Measurements from ENCODE around the gene OSBP2. TPM values are rescaled to one million over a fixed set of nuclear protein-coding genes. Genes with fewer than 3 reads are reported as not detected.

The OSBP2 gene
- total and polyA plus RNA-seq, 3 donors from 2014 or later = 39.5 to 68.0 (median 45.4) TPM

GRCh38 chr22:30876221-30876751 is 181.6 kb downstream of the OSBP2 start:
- WGBS, 2 donors = 91 to 95% methylated on average over 9 of the region's 9 CpGs
- H3K27me3 ChIP-seq = no peaks in the 10 kb centered on the region
- H3K27ac ChIP-seq = no peak overlapping the region
- intact Hi-C loops (cut with DNase I; ENCODE audit: low total_unique reads) = no loop called here
- no peak for DNase-seq
- no peaks in the 10 kb centered on the region for H3K36me3 ChIP-seq (ENCODE audit: low read depth, missing control alignments)
- TF ChIP-seq POLR2A (IDR thresholded peaks at IDR 0.05) (no peak), CTCF (IDR thresholded peaks at IDR 0.05) (no peak)
- H3K4me1 ChIP-seq = peaks cover 3% of the 10 kb centered on the region
- no peaks in the 10 kb centered on the region for H3K9me3 ChIP-seq
- no peak overlapping the region for H3K4me3 ChIP-seq

- peak; percentile 63 for DNase-seq
- Histone ChIP-seq H3K27ac (no peak overlapping the region), H3K4me1 (peaks cover 11% of the 10 kb centered on the region), H3K9me3 (no peaks in the 10 kb centered on the region), H3K4me3 (no peak overlapping the region), H3K27me3 (no peaks in the 10 kb centered on the region), H3K36me3 (ENCODE audit: low read depth, missing control alignments) (no peaks in the 10 kb centered on the region)
- 51 to 55% methylated on average over 9 of the region's 9 CpGs for WGBS, 2 donors
- no peak for TF ChIP-seq CTCF (IDR thresholded peaks at IDR 0.05)
- TF ChIP-seq POLR2A (IDR thresholded peaks at IDR 0.05) = no peak
- intact Hi-C loops (cut with DNase I; ENCODE audit: low total_unique reads) = no loop called here
Measured at GRCh38 chr22:30876915-30877553, 182.4 kb downstream of the OSBP2 start.

- no peaks in the 10 kb centered on the region for H3K36me3 ChIP-seq (ENCODE audit: low read depth, missing control alignments)
- no peak overlapping the region for H3K27ac ChIP-seq
- no peak overlapping the region for H3K4me3 ChIP-seq
- H3K4me1 ChIP-seq = peaks cover 11% of the 10 kb centered on the region
- intact Hi-C loops (cut with DNase I; ENCODE audit: low total_unique reads) = no loop called here
- TF ChIP-seq POLR2A (IDR thresholded peaks at IDR 0.05) (no peak), CTCF (IDR thresholded peaks at IDR 0.05) (no peak)
- DNase-seq = no peak
- no peaks in the 10 kb centered on the region for H3K27me3 ChIP-seq
- no peaks in the 10 kb centered on the region for H3K9me3 ChIP-seq
- 82 to 86% methylated on average over 14 to 15 of the region's 15 CpGs for WGBS, 2 donors
Measured at GRCh38 chr22:30877662-30878515, 183.2 kb downstream of the OSBP2 start.

- Histone ChIP-seq H3K36me3 (ENCODE audit: low read depth, missing control alignments) (no peaks in the 10 kb centered on the region), H3K9me3 (no peaks in the 10 kb centered on the region), H3K27ac (no peak overlapping the region), H3K4me1 (peaks cover 11% of the 10 kb centered on the region), H3K4me3 (no peak overlapping the region), H3K27me3 (no peaks in the 10 kb centered on the region)
- DNase-seq = no peak
- intact Hi-C loops (cut with DNase I; ENCODE audit: low total_unique reads) = no loop called here
- no peak for TF ChIP-seq POLR2A (IDR thresholded peaks at IDR 0.05)
- TF ChIP-seq CTCF (IDR thresholded peaks at IDR 0.05) = no peak
- WGBS, 2 donors = 71 to 82% methylated on average over 11 to 16 of the region's 16 CpGs
Measured at GRCh38 chr22:30878516-30879414, 184.1 kb downstream of the OSBP2 start.

Measured in testis (tissue), 3 donors.